ENCODE measurements around the gene GPHN.

DNA sequence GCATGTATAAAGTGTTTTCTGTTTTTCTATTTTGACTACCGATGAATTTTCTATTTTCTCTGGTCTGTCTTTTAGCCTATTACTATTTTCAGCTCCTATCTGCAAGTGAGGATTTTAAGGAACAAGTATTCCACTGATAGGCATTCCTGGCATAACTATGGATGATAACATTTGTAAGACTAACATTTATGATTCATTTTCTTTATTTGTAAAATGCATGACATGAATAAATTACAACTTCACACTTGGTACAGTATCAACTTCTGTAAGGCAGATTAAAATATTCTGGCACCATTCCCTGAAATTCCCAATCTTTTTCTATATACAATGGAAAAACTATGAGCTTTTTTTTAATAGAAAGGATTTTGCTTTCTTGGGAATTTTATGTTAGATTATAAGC, 560.3 kb downstream of the GPHN start:
- TF ChIP-seq, protein P1, sequence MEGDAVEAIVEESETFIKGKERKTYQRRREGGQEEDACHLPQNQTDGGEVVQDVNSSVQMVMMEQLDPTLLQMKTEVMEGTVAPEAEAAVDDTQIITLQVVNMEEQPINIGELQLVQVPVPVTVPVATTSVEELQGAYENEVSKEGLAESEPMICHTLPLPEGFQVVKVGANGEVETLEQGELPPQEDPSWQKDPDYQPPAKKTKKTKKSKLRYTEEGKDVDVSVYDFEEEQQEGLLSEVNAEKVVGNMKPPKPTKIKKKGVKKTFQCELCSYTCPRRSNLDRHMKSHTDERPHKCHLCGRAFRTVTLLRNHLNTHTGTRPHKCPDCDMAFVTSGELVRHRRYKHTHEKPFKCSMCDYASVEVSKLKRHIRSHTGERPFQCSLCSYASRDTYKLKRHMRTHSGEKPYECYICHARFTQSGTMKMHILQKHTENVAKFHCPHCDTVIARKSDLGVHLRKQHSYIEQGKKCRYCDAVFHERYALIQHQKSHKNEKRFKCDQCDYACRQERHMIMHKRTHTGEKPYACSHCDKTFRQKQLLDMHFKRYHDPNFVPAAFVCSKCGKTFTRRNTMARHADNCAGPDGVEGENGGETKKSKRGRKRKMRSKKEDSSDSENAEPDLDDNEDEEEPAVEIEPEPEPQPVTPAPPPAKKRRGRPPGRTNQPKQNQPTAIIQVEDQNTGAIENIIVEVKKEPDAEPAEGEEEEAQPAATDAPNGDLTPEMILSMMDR (IDR thresholded peaks at IDR 0.05) = no peak
- TF ChIP-seq POLR2A (IDR thresholded peaks at IDR 0.05) = no peak
